Amniotic stem cell (primary cell): ENCODE results near the gene WDR5.

Source experiments
- DNase-seq: peaks from one replicate; lab custom pipeline; 2025; lab: John Stamatoyannopoulos, UW

Gene WDR5

GRCh38 chr9:134158753-134159392 lies 23.0 kb downstream of the WDR5 start:
- no peak for DNase-seq

- DNase-seq, result no peak
Observed at GRCh38 chr9:134159566-134160245, 23.8 kb downstream of the WDR5 start.

- no peak for DNase-seq
Observed at GRCh38 chr9:134161647-134162046, 25.8 kb downstream of the WDR5 start.

GRCh38 chr9:134162212-134162775 lies 26.4 kb downstream of the WDR5 start:
- DNase-seq, result no peak

- no peak for DNase-seq
Observed at GRCh38 chr9:134162926-134163370, 27.1 kb downstream of the WDR5 start.

- DNase-seq, result peak; percentile 18
Observed at GRCh38 chr9:134163371-134164196, 27.7 kb downstream of the WDR5 start.

GRCh38 chr9:134164879-134165278 lies 29.0 kb downstream of the WDR5 start:
- DNase-seq, result no peak

GRCh38 chr9:134165357-134166315 lies 29.8 kb downstream of the WDR5 start:
- no peak for DNase-seq

- no peak for DNase-seq
Observed at GRCh38 chr9:134166374-134166773, 30.5 kb downstream of the WDR5 start.

- no peak for DNase-seq
Observed at GRCh38 chr9:134167530-134167931, 31.6 kb downstream of the WDR5 start.

GRCh38 chr9:134168757-134169550 lies 33.1 kb downstream of the WDR5 start:
- DNase-seq, result no peak

GRCh38 chr9:134169724-134170401 lies 34.0 kb downstream of the WDR5 start:
- DNase-seq, result no peak

- DNase-seq, result no peak
Observed at GRCh38 chr9:134170532-134171315, 34.8 kb downstream of the WDR5 start.

- DNase-seq, result no peak
Observed at GRCh38 chr9:134171316-134172197, 35.7 kb downstream of the WDR5 start.

- DNase-seq, result no peak
Observed at GRCh38 chr9:134172198-134173126, 36.6 kb downstream of the WDR5 start.

GRCh38 chr9:134173127-134174072 lies 37.5 kb downstream of the WDR5 start:
- no peak for DNase-seq
